GM12892 (cell line): ENCODE data around the gene ZNF519.
"Not testable (repeated sequence)": the region's sequence is repeated elsewhere in the genome, so short reads cannot be mapped to it uniquely, and the experiment has no call there.

Source experiments
- POLR2A ChIP-seq: IDR thresholded peaks from 2 replicates; pipeline ENCODE4 v1.6.1; 2011; ENCODE audit warnings: low read depth, low read length, control low read depth
- POLR2AphosphoS5 ChIP-seq: IDR thresholded peaks from 2 replicates; pipeline ENCODE4 v1.6.1; 2011; ENCODE audit warnings: low read depth, low read length, control low read depth
- TAF1 ChIP-seq: IDR thresholded peaks from 2 replicates; pipeline ENCODE4 v1.6.1; 2011; ENCODE audit warnings: low read depth, mild to moderate bottlenecking, control low read depth, low read length, borderline replicate concordance

DNA sequence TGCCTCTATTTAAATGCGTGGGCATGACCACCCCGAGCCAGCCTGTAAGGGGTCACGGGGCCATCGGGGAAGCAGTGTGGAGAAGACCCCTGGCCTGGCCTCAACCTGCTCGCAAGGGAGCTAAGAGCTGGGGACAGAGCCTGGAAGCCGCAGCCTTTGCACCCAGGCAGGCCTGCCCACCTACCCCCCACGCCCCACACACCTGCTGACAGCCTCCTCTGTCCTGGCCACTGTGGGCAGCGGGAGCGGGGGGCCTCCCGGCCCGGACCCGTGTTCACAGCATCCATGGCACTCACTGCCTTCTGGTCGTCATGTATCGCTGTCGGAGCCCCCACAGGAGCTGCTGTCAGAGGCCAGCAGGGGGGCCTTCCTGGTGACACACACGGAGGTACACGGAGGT, 11.2 kb upstream of the ZNF519 start:
- TF ChIP-seq POLR2A, TAF1, POLR2AphosphoS5: not testable (repeated sequence)
